ENCODE data around the gene MKI67. TPM values are rescaled to one million over a fixed set of nuclear protein-coding genes. Genes with fewer than 3 reads are reported as not detected.

The MKI67 gene
- polyA plus RNA-seq, 2 of the 4 experiments (the other 2 are of a cell fraction), result 33.8 to 51.7 TPM

- Histone ChIP-seq H3K4me2 (no peak overlapping the region), H3K4me3 (no peak overlapping the region), H3K27ac (no peak overlapping the region), H3K9me3 (no peaks in the 10 kb centered on the region), H3K4me1 (no peaks in the 10 kb centered on the region)
- DNase-seq (ENCODE audit: low read depth in 1 of 2, low spot score in 1 of 2), result no peak
- no peak for FAIRE-seq
- TF ChIP-seq KDM1A (IDR thresholded peaks at IDR 0.05; ENCODE audit: low read depth) (no peak), HOXB13 (CRISPR knock-in tag; IDR thresholded peaks at IDR 0.05; ENCODE audit: low read depth) (no peak), ESRRA (IDR thresholded peaks at IDR 0.05; ENCODE audit: borderline replicate concordance, low read length) (no peak), SREBF2 (IDR thresholded peaks at IDR 0.05) (no peak), HDAC2 (IDR thresholded peaks at IDR 0.05) (no peak), EHMT2 (IDR thresholded peaks at IDR 0.05; ENCODE audit: low read depth) (no peak), CTCF (IDR thresholded peaks at IDR 0.05) (no peak), CBX2 (IDR thresholded peaks at IDR 0.05; ENCODE audit: borderline replicate concordance, low read depth) (no peak), RARB (CRISPR knock-in tag; IDR thresholded peaks at IDR 0.05) (no peak), HOXB5 (CRISPR knock-in tag; IDR thresholded peaks at IDR 0.05) (no peak), KDM5A (IDR thresholded peaks at IDR 0.05) (no peak), EHF (CRISPR knock-in tag; IDR thresholded peaks at IDR 0.05) (no peak), TFCP2L1 (CRISPR knock-in tag; IDR thresholded peaks at IDR 0.05) (no peak), NFE2L2 (conservative IDR thresholded peaks at IDR 0.05; ENCODE audit: low read length) (no peak), BCL3 (IDR thresholded peaks at IDR 0.05) (no peak), RCOR1 (IDR thresholded peaks at IDR 0.05; ENCODE audit: low read depth, low read length) (no peak), PBX3 (IDR thresholded peaks at IDR 0.05) (no peak), RNF2 (IDR thresholded peaks at IDR 0.05; ENCODE audit: borderline replicate concordance, low read depth) (no peak)
- CTCF ChIA-PET, result interaction anchor here (0.8 to 1.2 kb wide), 3 partner anchors 9 to 15 kb away, joined by 3 to 4 read pairs (median 3); no protein-coding TSS in a partner anchor
- no peak for ATAC-seq
- POLR2A ChIA-PET, result no interaction called here
- WGBS (ENCODE audit: missing lambda C conversion rate), result 81% methylated on average over 6 of the region's 6 CpGs
Observed at GRCh38 chr10:128165536-128165935, 39.3 kb upstream of the MKI67 start.

GRCh38 chr10:128163701-128164100, 37.5 kb upstream of the MKI67 start:
- Histone ChIP-seq H3K4me1 (no peaks in the 10 kb centered on the region), H3K27ac (no peak overlapping the region), H3K9me3 (no peaks in the 10 kb centered on the region), H3K4me2 (no peak overlapping the region), H3K4me3 (no peak overlapping the region)
- POLR2A ChIA-PET, result no interaction called here
- FAIRE-seq (no peak), DNase-seq (ENCODE audit: low read depth in 1 of 2, low spot score in 1 of 2) (no peak), ATAC-seq (no peak)
- CTCF ChIA-PET, result interaction anchor here (1.0 to 6.0 kb wide), 3 partner anchors 14 to 94 kb away, joined by 3 to 33 read pairs (median 5); no protein-coding TSS in a partner anchor
- WGBS (ENCODE audit: missing lambda C conversion rate), result 70% methylated on average over 5 of the region's 5 CpGs
- TF ChIP-seq ESRRA (IDR thresholded peaks at IDR 0.05; ENCODE audit: borderline replicate concordance, low read length) (no peak), CHD2 (IDR thresholded peaks at IDR 0.05; ENCODE audit: low read length, partially characterized antibody) (no peak), HMGXB4 (CRISPR knock-in tag; IDR thresholded peaks at IDR 0.05; ENCODE audit: borderline replicate concordance) (no peak), EP300 (IDR thresholded peaks at IDR 0.05) (no peak), HOXB5 (CRISPR knock-in tag; IDR thresholded peaks at IDR 0.05) (no peak), JUN (IDR thresholded peaks at IDR 0.05) (no peak)
